CD14-positive monocyte (primary cell): ENCODE measurements around the gene STMN3. TPM values are rescaled to one million over a fixed set of nuclear protein-coding genes. Genes with fewer than 3 reads are reported as not detected.

Experiments
- DNase-seq, 3 donors: peaks; one replicate each; pipeline ENCODE4 v3.0.0-alpha.2; 2011 to 2022
- H2AFZ ChIP-seq: 2 replicates; pipeline ENCODE4 v1.6.0; 2012; ENCODE audit warnings: mild to moderate bottlenecking, low read depth, low read length, inconsistent platforms; ENCODE audit not compliant: insufficient read depth, poor library complexity, severe bottlenecking
- H3K27ac ChIP-seq, 2 donors: 1 replicate in 1 of 2; 2 replicates in 1 of 2; pipeline ENCODE4 v1.5.1; 2012 to 2013; ENCODE audit warnings: low read length in 2 of 2, control low read depth in 1 of 2, inconsistent platforms in 1 of 2, low read depth in 1 of 2, mild to moderate bottlenecking in 1 of 2
- H3K27me3 ChIP-seq, 2 donors: one replicate each; pipeline versions ENCODE4 v1.6.0 to v1.6.1; 2011 to 2013; ENCODE audit warnings: low read length in 2 of 2; ENCODE audit not compliant: control insufficient read depth in 2 of 2, insufficient read depth in 2 of 2
- H3K36me3 ChIP-seq, 2 donors: replicated peaks in 1 of 2; 1 replicate in 1 of 2; 2 replicates in 1 of 2; pipeline versions ENCODE4 v1.5.1 to v1.6.1; 2012 to 2013; ENCODE audit warnings: low read length in 2 of 2, control low read depth in 1 of 2, inconsistent platforms in 1 of 2, mild to moderate bottlenecking in 1 of 2; ENCODE audit not compliant: insufficient read depth in 2 of 2, control insufficient read depth in 1 of 2
- H3K4me1 ChIP-seq, 2 donors: 1 replicate in 1 of 2; 2 replicates in 1 of 2; pipeline versions ENCODE4 v1.5.1 to v1.6.1; 2012 to 2013; ENCODE audit warnings: low read length in 2 of 2, control low read depth in 1 of 2, inconsistent platforms in 1 of 2, mild to moderate bottlenecking in 1 of 2, moderate library complexity in 1 of 2; ENCODE audit not compliant: insufficient read depth in 2 of 2, control insufficient read depth in 1 of 2
- H3K4me2 ChIP-seq: replicated peaks from 2 replicates; pipeline ENCODE3; 2012; ENCODE audit warnings: low read length, moderate library complexity, mild to moderate bottlenecking; ENCODE audit not compliant: poor library complexity, severe bottlenecking; ENCODE audit errors: extremely low read depth
- H3K4me3 ChIP-seq, 3 experiments: fragments of 200-600 bp in 1 of 3; sonication (generic) in 1 of 3; replicated peaks in 1 of 3; 1 replicate in 2 of 3; 2 replicates in 1 of 3; pipeline ENCODE4 v1.5.1; 2011 to 2013; ENCODE audit warnings: low read length in 3 of 3, mild to moderate bottlenecking in 3 of 3, control low read depth in 2 of 3, low read depth in 2 of 3, inconsistent platforms in 1 of 3, moderate library complexity in 1 of 3
- H3K79me2 ChIP-seq: 2 replicates; pipeline ENCODE4 v1.6.0; 2012; ENCODE audit warnings: mild to moderate bottlenecking, control low read depth, inconsistent platforms, low read length, moderate library complexity; ENCODE audit not compliant: insufficient read depth
- H3K9ac ChIP-seq: 2 replicates; pipeline ENCODE4 v1.6.0; 2017; ENCODE audit warnings: low read length, mild to moderate bottlenecking; ENCODE audit not compliant: insufficient read depth, poor library complexity, severe bottlenecking
- H3K9me3 ChIP-seq, 2 donors: replicated peaks in 1 of 2; 1 replicate in 1 of 2; 2 replicates in 1 of 2; pipeline versions ENCODE4 v1.5.1 to v1.6.1; 2012 to 2013; ENCODE audit warnings: low read length in 2 of 2, control low read depth in 1 of 2; ENCODE audit not compliant: control insufficient read depth in 1 of 2, insufficient read depth in 1 of 2
- H4K20me1 ChIP-seq: 2 replicates; pipeline ENCODE4 v1.6.0; 2012; ENCODE audit warnings: mild to moderate bottlenecking, low read length, control low read depth, moderate library complexity; ENCODE audit not compliant: insufficient read depth
- H3K27ac Mint-ChIP-seq, 7 donors: one replicate each; pipeline ENCODE4 v1.8.0; 2020; ENCODE audit warnings: mild to moderate bottlenecking in 7 of 7, mixed read lengths in 7 of 7, moderate library complexity in 6 of 7, inconsistent platforms in 2 of 7
- H3K27me3 Mint-ChIP-seq, 3 donors: one replicate each; pipeline ENCODE4 v1.8.0; 2021 to 2022; ENCODE audit warnings: low read depth in 3 of 3, mild to moderate bottlenecking in 3 of 3, mixed read lengths in 3 of 3, moderate library complexity in 3 of 3, inconsistent platforms in 1 of 3
- H3K36me3 Mint-ChIP-seq, 2 donors: one replicate each; pipeline ENCODE4 v1.8.0; 2020; ENCODE audit warnings: mixed read lengths in 2 of 2, inconsistent platforms in 1 of 2, mild to moderate bottlenecking in 1 of 2
- H3K4me1 Mint-ChIP-seq: one replicate; pipeline ENCODE4 v1.8.0; 2020; ENCODE audit warnings: mild to moderate bottlenecking, mixed read lengths
- H3K4me3 Mint-ChIP-seq, 2 donors: one replicate each; pipeline ENCODE4 v1.8.0; 2020; ENCODE audit warnings: mild to moderate bottlenecking in 2 of 2, mixed read lengths in 2 of 2, moderate library complexity in 1 of 2
- H3K9me3 Mint-ChIP-seq, 7 donors: one replicate each; pipeline ENCODE4 v1.8.0; 2020 to 2022; ENCODE audit warnings: mixed read lengths in 7 of 7, mild to moderate bottlenecking in 6 of 7, moderate library complexity in 6 of 7, inconsistent platforms in 2 of 7
- CTCF ChIP-seq: fragments of 200-600 bp; IDR thresholded peaks from one replicate; pipeline ENCODE4 v1.8.0; 2022; ENCODE audit warnings: antibody characterized with exemption, mild to moderate bottlenecking
- WGBS: methylation state at CpG from one replicate; pipeline ENCODE4 v1.1.5; 2013; ENCODE audit warnings: missing lambda C conversion rate; ENCODE audit not compliant: insufficient coverage; 5-methylcytosine and 5-hydroxymethylcytosine counted together
- intact Hi-C, 2 donors: fragments of 100-400 bp; cut with micrococcal nuclease; formaldehyde crosslinking; loops; one replicate each; pipeline versions ENCODE4 v1.15.0 to v1.15.1; 2023
- polyA plus RNA-seq, 3 donors: library from polyadenylated mRNA; depleted of rRNA in 1 of 3; unstranded in 2 of 3; stranded (reverse) in 1 of 3; fragments of 300-500 nt in 2 of 3; fragments of >200 nt in 1 of 3; fragmentation: Illumina TruSeq in 2 of 3; gene quantifications; 1 replicate in 2 of 3; 2 replicates in 1 of 3; pipeline ENCODE4 v1.2.3, GENCODE V29; 2012 to 2021

The STMN3 gene
- polyA plus RNA-seq, 3 donors: 0.10 to 8.1 (median 0.15) TPM

- Mint-ChIP-seq H3K9me3 (no peaks in the 10 kb centered on the region), H3K4me3 (no peak overlapping the region), H3K27me3 (no peaks in the 10 kb centered on the region), H3K4me1 (peaks cover 60% of the 10 kb centered on the region), H3K36me3 (peaks cover 3 to 8% of the 10 kb centered on the region in 2 donors), H3K27ac (peak overlapping the region in 1 of 7 donors; percentile 70)
- Histone ChIP-seq H3K4me2 (no peak overlapping the region), H3K9me3 (no peaks in the 10 kb centered on the region), H3K4me1 (peaks cover 65 to 73% of the 10 kb centered on the region in 2 donors), H3K36me3 (no peaks in the 10 kb centered on the region), H3K9ac (no peak overlapping the region), H3K79me2 (peaks cover 13% of the 10 kb centered on the region), H3K27me3 (no peaks in the 10 kb centered on the region), H2AFZ (no peak overlapping the region), H3K4me3 (no peak overlapping the region), H3K27ac (peak overlapping the region in 1 of 2 donors; percentile 14), H4K20me1 (no peaks in the 10 kb centered on the region)
- 94% methylated on average over 8 of the region's 19 CpGs for WGBS
- intact Hi-C loops: no loop called here
- DNase-seq: no peak
- no peak for TF ChIP-seq CTCF
These were observed 16.2 kb downstream of the STMN3 start for GRCh38 chr20:63636752-63637628.

- H3K4me3 Mint-ChIP-seq: peak overlapping the region; percentile 9 to 59
- H3K27ac Mint-ChIP-seq: peak overlapping the region; percentile 65 to 90 (median 88)
- Histone ChIP-seq H3K79me2 (peaks cover 13% of the 10 kb centered on the region), H3K4me2 (peak overlapping the region; percentile 68), H3K27me3 (no peaks in the 10 kb centered on the region), H3K27ac (peak overlapping the region; percentile 72 to 80), H3K9me3 (no peaks in the 10 kb centered on the region), H3K4me1 (peaks cover 62 to 70% of the 10 kb centered on the region in 2 donors), H3K36me3 (no peaks in the 10 kb centered on the region), H2AFZ (peak overlapping the region; percentile 76), H4K20me1 (no peaks in the 10 kb centered on the region), H3K4me3 (peak overlapping the region in 1 of 3 experiments; percentile 60), H3K9ac (peak overlapping the region; percentile 32)
- peaks cover 62% of the 10 kb centered on the region for H3K4me1 Mint-ChIP-seq
- peaks cover 0 to 2% (median 0%) of the 10 kb centered on the region in 3 donors for H3K27me3 Mint-ChIP-seq
- peak; percentile 44 to 63 (median 48) for DNase-seq
- intact Hi-C loops: no loop called here
- TF ChIP-seq CTCF: no peak
- 52% methylated on average over 10 of the region's 15 CpGs for WGBS
- H3K36me3 Mint-ChIP-seq: peaks cover 3 to 13% of the 10 kb centered on the region in 2 donors
- no peaks in the 10 kb centered on the region for H3K9me3 Mint-ChIP-seq
These were observed 17.6 kb downstream of the STMN3 start for GRCh38 chr20:63635431-63636141.
